ENCODE data around the gene LRFN2.

DNA sequence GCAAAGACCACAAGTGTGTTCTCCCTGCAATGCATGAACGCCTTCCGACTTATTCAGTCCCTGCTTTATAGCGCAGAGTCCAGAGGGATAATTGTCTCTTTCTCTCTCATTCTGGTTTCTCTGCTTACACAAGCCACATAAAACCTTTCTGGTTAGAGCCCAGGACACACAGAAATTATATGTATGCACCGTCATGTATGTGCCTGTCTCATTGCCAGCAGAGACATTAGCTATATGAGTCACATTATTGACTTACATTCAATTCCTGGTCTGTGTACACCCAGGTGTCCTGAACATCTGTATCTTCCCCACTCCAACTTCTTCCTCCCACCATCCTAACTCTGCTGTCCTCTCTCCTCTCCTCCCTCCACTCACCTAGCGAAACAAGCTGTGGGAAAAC, 44.0 kb downstream of the LRFN2 start:
- TF ChIP-seq, protein P1, sequence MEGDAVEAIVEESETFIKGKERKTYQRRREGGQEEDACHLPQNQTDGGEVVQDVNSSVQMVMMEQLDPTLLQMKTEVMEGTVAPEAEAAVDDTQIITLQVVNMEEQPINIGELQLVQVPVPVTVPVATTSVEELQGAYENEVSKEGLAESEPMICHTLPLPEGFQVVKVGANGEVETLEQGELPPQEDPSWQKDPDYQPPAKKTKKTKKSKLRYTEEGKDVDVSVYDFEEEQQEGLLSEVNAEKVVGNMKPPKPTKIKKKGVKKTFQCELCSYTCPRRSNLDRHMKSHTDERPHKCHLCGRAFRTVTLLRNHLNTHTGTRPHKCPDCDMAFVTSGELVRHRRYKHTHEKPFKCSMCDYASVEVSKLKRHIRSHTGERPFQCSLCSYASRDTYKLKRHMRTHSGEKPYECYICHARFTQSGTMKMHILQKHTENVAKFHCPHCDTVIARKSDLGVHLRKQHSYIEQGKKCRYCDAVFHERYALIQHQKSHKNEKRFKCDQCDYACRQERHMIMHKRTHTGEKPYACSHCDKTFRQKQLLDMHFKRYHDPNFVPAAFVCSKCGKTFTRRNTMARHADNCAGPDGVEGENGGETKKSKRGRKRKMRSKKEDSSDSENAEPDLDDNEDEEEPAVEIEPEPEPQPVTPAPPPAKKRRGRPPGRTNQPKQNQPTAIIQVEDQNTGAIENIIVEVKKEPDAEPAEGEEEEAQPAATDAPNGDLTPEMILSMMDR (IDR thresholded peaks at IDR 0.05): no peak
- TF ChIP-seq POLR2AphosphoS5 (IDR thresholded peaks at IDR 0.05): no peak

Data from prostate gland (tissue), 2 donors.